Motor neuron (in vitro differentiated cells): ENCODE results near the gene DNTT. TPM values are rescaled to one million over a fixed set of nuclear protein-coding genes. Genes with fewer than 3 reads are reported as not detected.

Source experiments
- ATAC-seq, 8 experiments: fragments of 200-7000 bp; cut with Tn5 transposase; replicated peaks in 6 of 8; 2 replicates each; pipeline ENCODE4 v1.8.0; 2021; ENCODE audit warnings: mild to moderate bottlenecking in 8 of 8, moderate library complexity in 8 of 8
- H3K27ac ChIP-seq, 2 donors: fragments of 250-450 bp; sonication (Bioruptor Pico); 2 replicates each; pipeline ENCODE4 v1.9.0; 2021; ENCODE audit warnings: antibody characterized with exemption in 2 of 2, mild to moderate bottlenecking in 2 of 2, moderate library complexity in 1 of 2
- H3K4me1 ChIP-seq, 2 donors: fragments of 250-450 bp; sonication (Bioruptor Pico); replicated peaks in 1 of 2; 2 replicates each; pipeline ENCODE4 v1.6.1; 2021; ENCODE audit warnings: antibody characterized with exemption in 2 of 2, mild to moderate bottlenecking in 2 of 2, moderate library complexity in 1 of 2
- H3K4me3 ChIP-seq, 5 donors: fragments of 250-450 bp; sonication (Bioruptor Pico); 2 replicates each; pipeline ENCODE4 v1.9.0; 2021; ENCODE audit warnings: antibody characterized with exemption in 5 of 5, mild to moderate bottlenecking in 5 of 5, moderate library complexity in 4 of 5
- WGBS, 10 experiments: fragments of 450-650 bp; shearing (Covaris generic); methylation state at CpG; one replicate each; pipeline ENCODE4 v1.0.0; 2022; 5-methylcytosine and 5-hydroxymethylcytosine counted together
- in situ Hi-C, 9 experiments: fragments of 400-800 bp; cut with MboI; loops; one replicate each; pipeline ENCODE4 v1.15.0; 2021; ENCODE audit warnings: low sequenced_read_pairs in 9 of 9, low pct_unique_long_range_greater_than_20kb in 2 of 9; ENCODE audit not compliant: unreplicated experiment in 9 of 9
- total RNA-seq, 8 experiments: library from RNA; unstranded; fragments of 300-600 nt; gene quantifications; 2 replicates each; pipeline versions ENCODE4 v1.2.3 to v1.2.4, GENCODE V29; 2022

DNTT gene
- total RNA-seq, 8 experiments from 2014 or later, result 0.11 to 0.27 (median 0.17) TPM; not detected in 4

DNA sequence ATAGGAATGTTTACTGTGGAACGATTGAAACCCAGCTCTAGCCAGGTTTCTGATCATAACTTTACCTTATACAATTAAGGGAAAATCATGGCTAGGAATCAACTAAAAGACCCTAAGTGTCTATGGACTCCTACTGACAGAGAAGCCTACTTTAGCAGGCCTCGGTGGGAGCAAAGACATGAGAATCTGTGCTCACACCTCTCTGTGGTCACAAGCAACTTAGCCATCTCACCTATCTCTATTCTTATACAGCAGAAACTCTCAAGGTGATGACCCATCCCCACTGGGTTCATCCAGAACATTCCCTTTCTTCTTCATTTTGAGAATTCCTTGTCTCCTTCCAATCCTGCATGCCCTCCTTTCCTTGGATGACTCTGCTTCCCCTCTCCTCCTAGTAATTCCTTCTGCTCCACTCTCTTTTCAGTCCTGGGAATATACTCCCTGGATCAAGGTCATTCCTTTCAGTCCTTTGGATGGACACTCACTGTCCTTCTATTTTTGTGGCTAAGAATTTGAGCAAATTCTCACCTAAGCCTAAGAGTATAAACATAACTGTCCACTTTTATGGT is 35.8 kb upstream of the DNTT start:
- 0 to 100% (median 67%) methylated on average over 1 to 2 of the region's 2 CpGs; no CpG with 5 or more reads in 1 of the 10 experiments for WGBS, 10 experiments
- no peak overlapping the region for H3K4me3 ChIP-seq
- ATAC-seq, result no peak

DNA sequence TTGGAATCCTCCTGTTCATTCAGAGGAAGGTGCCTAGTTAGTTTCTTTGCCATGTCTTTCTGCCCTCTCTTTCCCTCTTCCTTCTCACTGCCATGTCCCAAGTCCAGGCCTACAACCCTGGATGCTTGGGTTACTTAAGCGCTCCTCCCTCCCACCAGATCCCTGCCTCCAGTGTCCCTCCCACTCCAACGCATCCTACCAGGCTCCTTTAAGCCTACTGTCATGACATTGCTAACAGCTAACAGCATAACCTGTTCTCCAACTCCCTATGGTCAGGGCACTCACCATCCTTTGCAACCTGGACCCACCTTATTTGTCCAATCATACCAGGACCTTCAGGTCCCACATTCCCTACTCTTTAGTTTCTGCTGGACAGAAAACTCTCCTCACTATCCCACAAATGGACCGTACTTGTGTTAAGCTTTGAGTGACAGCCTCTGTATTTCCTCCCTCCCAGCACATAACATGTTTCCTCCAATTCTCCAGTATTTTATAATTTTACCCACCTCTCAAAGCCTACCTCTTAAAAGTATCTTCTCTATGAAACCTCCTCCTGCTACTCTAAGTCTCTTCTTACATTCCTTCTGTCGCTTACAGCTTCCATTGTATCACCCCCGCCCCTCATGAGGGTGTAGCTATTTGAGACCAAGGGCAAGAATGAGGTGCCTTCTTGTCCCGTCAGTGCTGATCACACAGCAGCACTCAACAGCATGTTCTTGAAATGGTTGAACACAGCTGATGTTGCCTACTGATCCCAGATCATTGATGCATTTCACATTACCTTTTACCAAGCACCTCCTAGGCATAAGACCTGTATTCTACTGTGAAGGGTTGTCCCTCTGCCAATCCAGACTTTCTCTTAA is 34.6 kb upstream of the DNTT start:
- no peak for ATAC-seq
- Histone ChIP-seq H3K4me3 (no peak overlapping the region), H3K27ac (no peak overlapping the region), H3K4me1 (no peaks in the 10 kb centered on the region)
- in situ Hi-C loops, result no loop called here
- WGBS, 10 experiments, result 15 to 94% (median 64%) methylated on average over 3 to 6 of the region's 6 CpGs; no CpG with 5 or more reads in 4 of the 10 experiments

More for the DNA sequence above, 35.8 kb upstream of the DNTT start:
- no peaks in the 10 kb centered on the region for H3K4me1 ChIP-seq
- H3K27ac ChIP-seq, result no peak overlapping the region
- in situ Hi-C loops, result no loop called here

DNA sequence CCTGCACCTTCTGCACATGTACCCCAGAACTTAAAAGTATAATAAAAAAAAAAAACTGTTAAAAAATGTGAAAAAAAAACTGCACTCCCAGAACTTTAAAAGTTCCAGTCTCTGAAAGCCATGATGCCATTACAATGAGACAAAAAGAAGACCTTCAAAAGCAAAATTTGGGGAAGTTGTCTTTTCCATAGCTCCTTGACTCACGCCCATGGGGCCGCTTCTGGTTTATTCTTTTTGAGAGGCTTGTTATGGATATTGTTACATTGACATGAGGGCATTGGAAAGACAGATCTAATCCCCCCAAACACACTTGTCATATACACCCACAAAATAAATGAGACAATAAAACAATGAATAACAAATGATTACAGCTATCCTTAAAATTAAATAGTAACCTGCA is 33.7 kb upstream of the DNTT start:
- in situ Hi-C loops, result no loop called here
- no peak for ATAC-seq
- Histone ChIP-seq H3K27ac (no peak overlapping the region), H3K4me3 (no peak overlapping the region), H3K4me1 (no peaks in the 10 kb centered on the region)
- WGBS, 10 experiments, result 32 to 100% (median 92%) methylated on average over 2 of the region's 2 CpGs; no CpG with 5 or more reads in 2 of the 10 experiments

DNA sequence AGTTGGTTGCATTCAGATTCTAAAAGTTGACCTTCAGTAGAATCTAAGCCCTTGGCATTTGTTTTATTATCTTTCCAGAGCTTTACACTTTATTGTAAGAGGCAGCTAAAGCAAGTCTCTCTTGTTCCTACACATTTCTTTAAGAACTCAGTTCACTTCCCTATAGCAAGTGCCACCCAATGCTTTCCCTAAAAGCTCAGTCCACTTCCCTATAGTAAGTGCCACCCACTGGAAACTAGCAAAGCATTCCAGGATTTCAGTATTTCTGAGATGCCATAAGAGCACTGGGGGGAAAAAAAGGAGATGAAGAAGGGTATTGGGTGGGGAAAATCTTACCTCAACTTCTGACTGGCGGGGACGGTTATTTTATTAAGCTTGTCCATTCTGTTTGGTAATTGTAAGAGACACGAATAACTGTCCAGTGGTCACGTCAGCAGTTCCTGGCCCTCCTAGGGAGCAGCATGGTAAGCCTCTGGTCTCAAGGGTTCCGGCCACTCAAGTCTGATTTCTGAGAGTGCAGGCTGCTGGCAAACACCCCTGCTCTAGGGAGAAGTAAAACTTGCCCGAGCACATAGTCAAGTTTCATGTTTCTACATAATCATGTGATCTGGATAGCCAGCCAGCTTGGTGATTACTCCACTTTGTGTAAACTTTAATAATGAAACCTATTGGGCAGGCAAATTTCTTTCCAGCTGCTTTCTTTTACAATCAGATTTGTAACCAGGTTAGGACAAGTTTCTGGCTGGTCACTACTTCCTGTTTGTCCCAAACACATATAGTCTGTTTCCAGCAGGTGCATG is 33.0 kb upstream of the DNTT start, which contains the start of gene BLNK:
Gene BLNK, minus strand, starts transcription at position 554 of the 800 bp plus-strand sequence. Its CDS starts 171 bp downstream, at position 383.
- H3K4me1 ChIP-seq, result no peaks in the 10 kb centered on the region
- H3K4me3 ChIP-seq, result no peak within 1 kb of the TSS
- in situ Hi-C loops, result no loop called here
- WGBS, 10 experiments, result 10 to 100% (median 62%) methylated on average over 1 to 6 of the region's 6 CpGs; no CpG with 5 or more reads in 2 of the 10 experiments
- no peak within 1 kb of the TSS for H3K27ac ChIP-seq
- peak in 4 of 8 experiments; percentile 17 to 95 (median 87) for ATAC-seq

DNA sequence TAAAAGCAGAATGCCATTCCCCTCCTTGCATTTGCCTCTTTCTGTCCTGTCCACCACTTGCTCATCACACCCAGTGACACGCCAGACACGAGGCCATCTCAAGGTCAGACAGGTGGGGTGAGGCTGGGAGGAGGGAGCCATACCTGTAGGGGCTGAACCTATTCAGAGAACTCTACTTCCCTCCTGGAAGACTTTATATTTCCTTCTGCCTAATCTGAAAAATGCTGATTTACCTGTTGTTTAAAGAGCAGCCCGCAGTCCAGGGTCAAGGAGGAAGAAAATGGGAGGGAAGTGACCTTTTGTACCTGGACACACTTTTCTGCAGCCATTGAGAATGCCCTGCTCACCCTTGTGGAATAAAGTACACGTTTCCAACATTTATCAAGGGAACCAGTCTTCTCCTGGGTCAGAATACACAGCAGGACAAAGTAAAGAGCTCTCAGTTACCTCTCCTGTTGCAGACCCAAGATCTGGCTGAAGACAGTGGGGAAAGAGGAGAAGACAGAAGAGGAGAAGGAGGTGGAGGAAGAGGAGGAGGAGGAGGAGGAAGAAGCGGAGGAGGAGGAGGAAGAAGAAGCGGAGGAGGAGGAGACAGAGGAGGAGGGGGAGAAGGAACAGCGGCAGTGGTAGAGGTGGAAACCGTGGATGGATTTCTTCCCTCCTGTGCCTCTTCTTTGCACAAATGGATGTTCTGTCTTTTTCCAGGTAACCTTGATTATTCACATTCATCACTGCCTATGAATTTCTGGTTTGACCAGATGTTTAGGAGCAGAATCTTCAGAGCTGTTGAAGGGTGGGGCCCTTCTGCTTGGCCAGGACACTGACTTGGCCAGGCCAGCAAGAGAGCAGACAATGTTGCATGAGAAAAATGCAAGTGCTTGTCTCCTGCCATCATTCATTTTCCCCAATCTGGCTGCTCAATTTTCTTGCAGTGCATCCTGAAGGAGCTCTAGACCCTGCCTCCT is 31.6 kb upstream of the DNTT start:
- peak in 2 of 8 experiments; percentile 17 to 50 for ATAC-seq
- in situ Hi-C loops, result no loop called here
- Histone ChIP-seq H3K4me3 (no peak overlapping the region), H3K27ac (no peak overlapping the region), H3K4me1 (no peaks in the 10 kb centered on the region)
- 13 to 80% (median 56%) methylated on average over 1 to 4 of the region's 8 CpGs; no CpG with 5 or more reads in 4 of the 10 experiments for WGBS, 10 experiments

DNA sequence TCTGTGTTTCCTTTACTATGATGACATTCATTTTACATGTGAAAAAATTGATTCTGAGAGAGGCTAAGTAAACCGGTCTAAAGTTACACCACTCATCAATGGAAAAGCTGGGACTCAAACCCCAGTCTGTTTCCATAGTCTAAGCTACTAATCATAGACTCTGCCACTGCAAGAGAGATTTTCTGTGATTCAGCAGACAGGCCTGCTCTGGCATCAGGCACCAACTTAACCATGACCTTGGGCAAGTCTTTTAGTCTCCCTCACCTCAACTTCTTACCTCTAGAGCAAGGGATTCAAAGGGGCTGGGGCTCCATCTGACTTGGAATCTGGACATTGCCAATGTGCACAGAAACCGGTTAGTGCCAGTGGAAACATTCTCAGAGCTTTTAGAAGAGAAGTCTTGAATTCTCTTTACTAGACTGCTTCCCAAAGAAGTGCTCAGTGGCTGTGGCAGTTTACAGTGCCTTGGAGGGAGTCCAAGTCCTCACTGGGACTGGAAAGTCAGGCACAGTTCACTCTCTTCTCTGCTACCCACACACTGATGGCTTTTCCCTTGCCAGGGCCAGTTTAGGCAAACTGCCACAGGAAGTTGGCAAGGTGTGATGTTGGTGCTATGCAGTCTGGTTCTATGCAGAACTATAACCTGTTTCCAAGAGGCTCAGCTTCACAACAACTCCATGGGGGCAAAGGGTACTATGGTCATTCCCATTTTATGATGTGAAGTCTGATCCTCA is 28.4 kb upstream of the DNTT start:
- ATAC-seq, result no peak
- Histone ChIP-seq H3K4me3 (no peak overlapping the region), H3K27ac (no peak overlapping the region), H3K4me1 (no peaks in the 10 kb centered on the region)
- 0 to 100% (median 82%) methylated on average over 1 to 2 of the region's 2 CpGs; no CpG with 5 or more reads in 4 of the 10 experiments for WGBS, 10 experiments
- in situ Hi-C loops, result loop anchor here in 2 of 9 experiments (25.0 kb wide), 1 partner anchor 264 kb away; no protein-coding TSS in a partner anchor

DNA sequence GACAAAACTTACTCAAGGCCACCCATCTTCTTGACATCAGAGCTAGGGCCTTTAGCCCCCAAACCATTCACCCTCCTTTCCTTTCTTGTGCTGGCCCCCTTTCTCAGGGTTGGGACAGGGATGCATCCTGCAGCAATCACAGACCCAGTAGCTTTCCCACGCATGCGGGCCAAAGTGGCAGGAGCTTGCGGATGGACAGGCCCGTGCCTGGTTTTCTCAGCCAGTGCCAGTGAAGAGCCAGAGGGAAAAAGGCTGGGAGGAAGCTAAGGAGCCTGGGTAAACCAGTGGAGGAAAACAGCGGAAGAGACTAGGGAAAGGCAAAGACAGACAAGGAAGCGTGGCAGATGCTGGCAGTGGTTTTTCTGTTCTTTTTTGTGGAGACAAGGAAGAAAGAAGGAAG is 27.8 kb upstream of the DNTT start:
- Histone ChIP-seq H3K27ac (no peak overlapping the region), H3K4me3 (no peak overlapping the region), H3K4me1 (no peaks in the 10 kb centered on the region)
- no peak for ATAC-seq
- in situ Hi-C loops, result loop anchor here in 2 of 9 experiments (25.0 kb wide), 1 partner anchor 264 kb away; no protein-coding TSS in a partner anchor
- 70 to 100% (median 87%) methylated on average over 1 to 6 of the region's 6 CpGs; no CpG with 5 or more reads in 1 of the 10 experiments for WGBS, 10 experiments

DNA sequence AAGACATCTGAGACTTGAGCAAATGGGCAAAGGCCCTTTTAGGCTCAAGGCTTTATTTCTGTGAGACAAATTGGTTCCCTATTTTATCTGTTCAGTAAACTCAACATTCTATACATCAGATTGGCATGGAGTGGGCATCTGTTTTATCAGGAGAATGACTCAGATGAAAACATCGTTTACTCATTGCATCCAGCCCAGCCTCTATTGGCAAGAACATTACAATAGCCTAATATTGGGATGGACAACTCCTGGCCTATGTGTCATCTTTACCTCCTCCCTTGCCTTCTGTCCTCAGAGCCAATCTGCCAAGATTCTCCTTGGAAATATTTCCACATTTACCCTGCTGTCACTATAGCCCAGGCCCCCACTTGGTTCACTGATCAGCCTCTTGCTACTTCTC is 27.4 kb upstream of the DNTT start:
- ATAC-seq, result no peak
- H3K4me3 ChIP-seq, result no peak overlapping the region
- WGBS, 10 experiments, result 0 to 100% (median 86%) methylated on average over 1 of the region's 1 CpG; no CpG with 5 or more reads in 4 of the 10 experiments
- no peaks in the 10 kb centered on the region for H3K4me1 ChIP-seq
- in situ Hi-C loops, result loop anchor here in 2 of 9 experiments (25.0 kb wide), 1 partner anchor 265 kb away; no protein-coding TSS in a partner anchor
- no peak overlapping the region for H3K27ac ChIP-seq

DNA sequence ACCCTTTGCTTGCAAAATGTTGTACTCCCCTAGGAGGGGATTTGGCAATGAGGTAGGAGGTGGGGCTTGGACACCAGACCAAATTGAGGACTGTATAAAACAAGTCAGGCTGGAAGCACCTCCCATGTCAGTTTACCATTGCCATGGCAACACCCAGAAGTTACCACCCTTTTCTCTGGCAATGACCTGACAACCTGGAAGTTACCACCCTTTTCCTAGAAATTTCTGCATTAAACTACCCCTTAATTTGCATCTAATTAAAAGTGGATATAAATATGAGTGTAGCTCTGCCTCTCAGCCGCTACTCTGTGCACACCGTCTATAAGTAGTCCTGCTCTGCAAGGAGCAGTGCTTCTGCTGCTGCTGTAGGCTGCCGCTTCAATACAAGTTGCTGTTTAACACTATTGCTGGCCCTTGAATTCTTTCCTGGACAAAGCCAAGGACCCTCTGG is 25.0 kb upstream of the DNTT start:
- H3K27ac ChIP-seq, result no peak overlapping the region
- ATAC-seq, result peak in 6 of 8 experiments; percentile 19 to 97 (median 66)
- H3K4me3 ChIP-seq, result no peak overlapping the region
- 60 to 100% (median 69%) methylated on average over 1 to 3 of the region's 3 CpGs; no CpG with 5 or more reads in 5 of the 10 experiments for WGBS, 10 experiments
- H3K4me1 ChIP-seq, result no peaks in the 10 kb centered on the region
- in situ Hi-C loops, result loop anchor here in 2 of 9 experiments (25.0 kb wide), 1 partner anchor 267 kb away; no protein-coding TSS in a partner anchor

DNA sequence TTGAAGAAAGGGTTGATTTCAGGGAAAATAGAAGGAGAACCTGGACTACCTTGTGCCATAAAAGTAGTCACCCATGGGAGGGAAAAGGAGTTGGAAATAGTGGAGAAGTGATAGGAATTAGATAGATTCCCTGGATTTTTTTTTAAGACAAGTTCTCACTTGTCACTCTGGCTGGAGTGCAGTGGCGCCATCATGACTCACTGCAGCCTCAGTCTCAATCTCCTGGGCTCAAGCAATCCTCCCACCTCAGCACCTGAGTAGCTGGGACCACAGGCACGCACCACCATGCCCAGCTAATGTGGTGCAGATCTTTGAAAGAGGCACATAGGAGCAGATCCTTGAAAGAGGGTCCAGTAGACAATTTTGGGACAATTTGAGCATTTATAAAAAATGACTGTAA is 23.4 kb upstream of the DNTT start:
- in situ Hi-C loops, result loop anchor here in 2 of 9 experiments (25.0 kb wide), 1 partner anchor 269 kb away; no protein-coding TSS in a partner anchor
- Histone ChIP-seq H3K4me1 (no peaks in the 10 kb centered on the region), H3K4me3 (no peak overlapping the region), H3K27ac (no peak overlapping the region)
- ATAC-seq, result no peak
- WGBS, 10 experiments, result 0 to 100% (median 54%) methylated on average over 1 to 2 of the region's 2 CpGs; no CpG with 5 or more reads in 4 of the 10 experiments

DNA sequence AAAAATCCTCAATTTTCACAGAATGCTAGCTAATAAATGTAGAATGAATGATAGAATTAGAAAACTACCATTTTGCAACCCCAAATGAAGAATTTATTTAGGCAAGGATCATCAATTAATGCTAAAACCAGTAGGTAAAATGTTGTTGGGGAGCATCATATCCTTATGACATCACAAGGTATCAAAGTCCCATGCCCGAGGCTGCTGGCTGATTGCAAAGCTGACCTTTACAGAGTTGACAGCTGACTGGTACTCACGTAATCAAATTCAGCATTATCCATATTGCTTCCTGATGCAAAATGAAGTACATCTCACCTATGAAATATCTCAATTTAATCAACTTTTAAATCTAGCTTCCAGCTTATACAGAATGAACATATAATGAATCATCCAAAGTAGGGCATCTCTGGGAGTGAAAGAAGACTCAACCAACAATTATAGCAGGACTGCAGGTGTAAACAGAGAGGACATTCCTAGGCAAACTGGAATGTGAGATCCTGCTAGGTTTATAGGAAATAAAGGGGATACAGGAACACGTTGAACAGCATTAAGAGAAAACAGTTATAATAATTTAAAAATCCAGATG is 22.7 kb upstream of the DNTT start:
- no peak for ATAC-seq
- H3K4me3 ChIP-seq, result no peak overlapping the region
- no peak overlapping the region for H3K27ac ChIP-seq
- no peaks in the 10 kb centered on the region for H3K4me1 ChIP-seq
- in situ Hi-C loops, result loop anchor here in 2 of 9 experiments (25.0 kb wide), 1 partner anchor 269 kb away; no protein-coding TSS in a partner anchor
- WGBS, 10 experiments, result 37 to 100% (median 85%) methylated on average over 1 to 3 of the region's 3 CpGs
